ENCODE measurements around the gene ATG7.

Gene ATG7

GRCh38 chr3:11288786-11289637 lies 16.8 kb downstream of the ATG7 start:
- Mint-ChIP-seq H3K36me3 (ENCODE audit: insufficient read depth) (peaks cover 16% of the 10 kb centered on the region), H3K9me3 (no peaks in the 10 kb centered on the region), H3K27ac (ENCODE audit: low read depth) (peak overlapping the region; percentile 98), H3K4me3 (peak overlapping the region; percentile 39), H3K27me3 (no peaks in the 10 kb centered on the region), H3K4me1 (peaks cover 70% of the 10 kb centered on the region)
- DNase-seq (ENCODE audit: low spot score in 2 of 2) (peak in 1 of 2 donors; percentile 13), ATAC-seq (replicated peaks; ENCODE audit: extremely low read depth, poor library complexity, severe bottlenecking) (peak; percentile 48)

- Mint-ChIP-seq H3K4me1 (peaks cover 70% of the 10 kb centered on the region), H3K36me3 (ENCODE audit: insufficient read depth) (peaks cover 14% of the 10 kb centered on the region)
Measured at GRCh38 chr3:11289864-11290263, 17.7 kb downstream of the ATG7 start.

GRCh38 chr3:11290743-11291680 lies 18.8 kb downstream of the ATG7 start:
- ATAC-seq (replicated peaks; ENCODE audit: extremely low read depth, poor library complexity, severe bottlenecking) (peak; percentile 91), DNase-seq (ENCODE audit: low spot score in 2 of 2) (peak in 1 of 2 donors; percentile 43)
- Mint-ChIP-seq H3K27me3 (no peaks in the 10 kb centered on the region), H3K4me3 (peak overlapping the region; percentile 67), H3K4me1 (peaks cover 61% of the 10 kb centered on the region), H3K27ac (ENCODE audit: low read depth) (peak overlapping the region; percentile 98), H3K9me3 (no peaks in the 10 kb centered on the region), H3K36me3 (ENCODE audit: insufficient read depth) (peaks cover 12% of the 10 kb centered on the region)

More at GRCh38 chr3:11289864-11290263, 17.7 kb downstream of the ATG7 start:
- DNase-seq (ENCODE audit: low spot score in 2 of 2): no peak
- H3K27me3 Mint-ChIP-seq: no peaks in the 10 kb centered on the region
- ATAC-seq (replicated peaks; ENCODE audit: extremely low read depth, poor library complexity, severe bottlenecking): no peak
- H3K9me3 Mint-ChIP-seq: no peaks in the 10 kb centered on the region
- H3K27ac Mint-ChIP-seq (ENCODE audit: low read depth): peak overlapping the region; percentile 98
- H3K4me3 Mint-ChIP-seq: peak overlapping the region; percentile 52

- ATAC-seq (replicated peaks; ENCODE audit: extremely low read depth, poor library complexity, severe bottlenecking) (no peak), DNase-seq (ENCODE audit: low spot score in 2 of 2) (no peak)
- peak overlapping the region; percentile 67 for H3K4me3 Mint-ChIP-seq
- H3K9me3 Mint-ChIP-seq: no peaks in the 10 kb centered on the region
- H3K27me3 Mint-ChIP-seq: no peaks in the 10 kb centered on the region
- H3K36me3 Mint-ChIP-seq (ENCODE audit: insufficient read depth): peaks cover 12% of the 10 kb centered on the region
- peaks cover 63% of the 10 kb centered on the region for H3K4me1 Mint-ChIP-seq
- peak overlapping the region; percentile 98 for H3K27ac Mint-ChIP-seq (ENCODE audit: low read depth)
Measured at GRCh38 chr3:11291808-11292207, 19.6 kb downstream of the ATG7 start.

GRCh38 chr3:11297126-11297525 lies 24.9 kb downstream of the ATG7 start:
- Mint-ChIP-seq H3K4me1 (peaks cover 26% of the 10 kb centered on the region), H3K4me3 (no peak overlapping the region), H3K9me3 (no peaks in the 10 kb centered on the region), H3K36me3 (ENCODE audit: insufficient read depth) (peaks cover 27% of the 10 kb centered on the region), H3K27me3 (no peaks in the 10 kb centered on the region), H3K27ac (ENCODE audit: low read depth) (no peak overlapping the region)
- ATAC-seq (replicated peaks; ENCODE audit: extremely low read depth, poor library complexity, severe bottlenecking): no peak
- no peak for DNase-seq (ENCODE audit: low spot score in 2 of 2)

DNA sequence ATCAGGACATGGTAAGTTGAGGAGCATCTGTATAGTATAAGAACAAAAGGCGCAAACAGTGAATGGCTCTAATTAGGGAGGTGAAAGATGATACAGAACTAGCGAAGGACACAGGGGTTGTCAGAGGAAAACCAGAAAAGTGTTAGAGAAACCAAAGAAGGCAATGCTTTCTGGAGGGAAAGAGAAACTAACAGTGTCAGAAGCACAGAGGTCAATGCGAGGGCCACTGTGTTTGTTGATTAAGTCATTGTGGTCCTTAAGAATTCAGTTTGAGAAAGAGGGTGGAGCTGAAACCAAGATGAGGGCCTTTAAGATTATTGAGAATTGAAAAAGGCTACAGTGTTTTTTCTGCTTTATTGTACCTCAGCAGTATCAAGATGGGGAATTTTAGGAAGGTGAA lies 28.8 kb downstream of the ATG7 start:
- H3K4me1 Mint-ChIP-seq: peaks cover 31% of the 10 kb centered on the region
- no peaks in the 10 kb centered on the region for H3K27me3 Mint-ChIP-seq
- peak overlapping the region; percentile 88 for H3K27ac Mint-ChIP-seq (ENCODE audit: low read depth)
- H3K4me3 Mint-ChIP-seq: no peak overlapping the region
- DNase-seq (ENCODE audit: low spot score in 2 of 2) (no peak), ATAC-seq (replicated peaks; ENCODE audit: extremely low read depth, poor library complexity, severe bottlenecking) (peak; percentile 90)
- peaks cover 31% of the 10 kb centered on the region for H3K36me3 Mint-ChIP-seq (ENCODE audit: insufficient read depth)
- no peaks in the 10 kb centered on the region for H3K9me3 Mint-ChIP-seq

DNA sequence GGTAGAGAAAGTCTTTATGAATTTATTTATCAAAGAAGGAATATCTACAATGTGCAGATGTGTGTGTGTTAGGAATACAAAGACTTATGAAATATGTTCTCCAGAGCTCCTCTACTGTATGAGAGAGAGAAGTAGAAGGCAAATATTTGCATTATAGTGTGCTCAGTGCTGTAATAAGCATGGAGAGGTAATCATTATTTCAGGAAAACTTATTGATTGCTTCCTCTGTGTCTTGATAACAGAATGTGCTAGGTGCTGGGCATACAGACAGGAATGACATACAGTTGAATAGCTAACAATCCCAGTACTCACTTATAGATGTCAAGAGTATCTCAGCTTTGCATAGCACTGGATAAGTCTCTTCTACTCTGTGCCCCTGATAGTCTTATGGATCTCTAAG lies 30.2 kb downstream of the ATG7 start:
- Mint-ChIP-seq H3K4me3 (no peak overlapping the region), H3K27me3 (no peaks in the 10 kb centered on the region), H3K9me3 (no peaks in the 10 kb centered on the region), H3K4me1 (peaks cover 39% of the 10 kb centered on the region), H3K27ac (ENCODE audit: low read depth) (peak overlapping the region; percentile 44), H3K36me3 (ENCODE audit: insufficient read depth) (peaks cover 27% of the 10 kb centered on the region)
- ATAC-seq (replicated peaks; ENCODE audit: extremely low read depth, poor library complexity, severe bottlenecking) (no peak), DNase-seq (ENCODE audit: low spot score in 2 of 2) (no peak)

DNA sequence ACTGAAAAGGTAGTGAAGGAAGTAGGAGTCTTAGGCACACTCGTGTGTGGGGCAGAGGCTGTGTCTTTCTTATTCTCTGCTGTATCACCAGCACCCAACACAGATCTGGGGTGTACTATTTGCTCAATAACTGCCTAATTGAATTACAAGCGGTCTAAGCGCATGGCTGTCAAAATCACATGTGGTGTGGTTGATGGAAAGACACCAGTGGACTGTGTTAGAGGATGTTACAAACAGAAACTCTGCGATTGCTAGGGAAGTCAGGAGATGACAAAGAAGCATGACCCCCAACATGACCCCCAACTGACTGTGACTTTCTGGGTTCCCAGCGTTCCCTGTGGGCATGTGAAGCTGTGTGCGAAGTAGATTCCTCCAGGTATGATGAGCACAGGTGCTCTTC lies 32.0 kb downstream of the ATG7 start:
- H3K4me1 Mint-ChIP-seq: peaks cover 42% of the 10 kb centered on the region
- ATAC-seq (replicated peaks; ENCODE audit: extremely low read depth, poor library complexity, severe bottlenecking): no peak
- H3K36me3 Mint-ChIP-seq (ENCODE audit: insufficient read depth): peaks cover 23% of the 10 kb centered on the region
- DNase-seq (ENCODE audit: low spot score in 2 of 2): no peak
- no peaks in the 10 kb centered on the region for H3K27me3 Mint-ChIP-seq
- no peak overlapping the region for H3K4me3 Mint-ChIP-seq
- H3K27ac Mint-ChIP-seq (ENCODE audit: low read depth): no peak overlapping the region
- H3K9me3 Mint-ChIP-seq: no peaks in the 10 kb centered on the region

DNA sequence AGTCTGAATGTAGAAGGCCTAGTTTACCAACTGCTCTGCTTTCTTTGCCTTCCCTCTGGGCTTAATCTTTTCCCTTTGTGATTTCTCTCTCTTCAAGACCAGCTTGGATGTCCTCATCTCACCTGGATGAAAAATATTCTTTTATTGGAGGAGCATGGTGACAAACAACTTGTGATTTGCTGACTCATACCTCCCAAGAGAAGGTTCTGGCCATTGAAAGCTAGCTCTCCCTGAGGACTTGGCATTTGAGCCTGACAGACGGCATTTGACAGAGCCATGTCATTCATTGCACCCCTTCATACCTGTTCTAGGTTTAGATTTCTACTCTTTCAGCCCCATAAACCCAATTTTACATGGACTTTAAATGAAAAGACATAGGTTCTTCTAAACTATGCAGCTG lies 33.3 kb downstream of the ATG7 start:
- ATAC-seq (replicated peaks; ENCODE audit: extremely low read depth, poor library complexity, severe bottlenecking) (no peak), DNase-seq (ENCODE audit: low spot score in 2 of 2) (no peak)
- Mint-ChIP-seq H3K36me3 (ENCODE audit: insufficient read depth) (peaks cover 27% of the 10 kb centered on the region), H3K27ac (ENCODE audit: low read depth) (peak overlapping the region; percentile 92), H3K9me3 (no peaks in the 10 kb centered on the region), H3K4me1 (peaks cover 37% of the 10 kb centered on the region), H3K4me3 (no peak overlapping the region), H3K27me3 (no peaks in the 10 kb centered on the region)

GRCh38 chr3:11306817-11307589 lies 34.8 kb downstream of the ATG7 start:
- Mint-ChIP-seq H3K4me3 (peak overlapping the region; percentile 31), H3K9me3 (no peaks in the 10 kb centered on the region), H3K27ac (ENCODE audit: low read depth) (peak overlapping the region; percentile 92), H3K36me3 (ENCODE audit: insufficient read depth) (peaks cover 25% of the 10 kb centered on the region), H3K4me1 (peaks cover 28% of the 10 kb centered on the region), H3K27me3 (no peaks in the 10 kb centered on the region)
- ATAC-seq (replicated peaks; ENCODE audit: extremely low read depth, poor library complexity, severe bottlenecking): peak; percentile 96
- peak in 1 of 2 donors; percentile 24 for DNase-seq (ENCODE audit: low spot score in 2 of 2)

DNA sequence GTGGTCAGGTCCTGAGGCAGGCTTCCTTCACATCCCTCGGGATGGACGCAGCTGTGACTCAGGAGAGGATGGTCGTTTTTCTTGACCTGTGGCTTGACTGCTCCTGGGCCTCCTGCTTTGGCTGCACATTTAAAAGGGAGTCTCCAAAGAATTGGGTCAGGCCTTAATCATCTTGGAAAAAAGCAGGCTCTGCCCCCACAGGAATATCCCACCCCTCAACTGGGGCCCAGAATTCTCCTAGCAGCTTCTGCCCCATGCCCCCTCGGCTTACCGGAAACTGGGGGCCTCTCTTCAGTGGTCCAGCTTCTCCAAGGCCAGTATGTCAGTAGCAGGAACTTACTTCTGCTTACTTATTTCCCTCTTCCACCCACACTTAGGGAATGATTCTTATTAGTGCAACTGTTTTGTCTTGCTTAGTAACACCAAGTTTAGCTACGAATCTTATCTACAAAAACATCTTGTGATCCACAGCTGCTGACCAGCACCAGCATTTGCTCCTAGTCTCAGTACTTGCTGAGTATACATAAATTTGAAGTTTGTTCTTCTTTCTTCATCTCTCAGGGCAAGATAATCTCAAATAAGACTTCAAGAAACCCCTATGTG lies 35.7 kb downstream of the ATG7 start:
- Mint-ChIP-seq H3K36me3 (ENCODE audit: insufficient read depth) (peaks cover 25% of the 10 kb centered on the region), H3K27me3 (no peaks in the 10 kb centered on the region), H3K4me1 (peaks cover 28% of the 10 kb centered on the region), H3K9me3 (no peaks in the 10 kb centered on the region), H3K27ac (ENCODE audit: low read depth) (peak overlapping the region; percentile 92), H3K4me3 (no peak overlapping the region)
- DNase-seq (ENCODE audit: low spot score in 2 of 2): no peak
- ATAC-seq (replicated peaks; ENCODE audit: extremely low read depth, poor library complexity, severe bottlenecking): no peak

DNA sequence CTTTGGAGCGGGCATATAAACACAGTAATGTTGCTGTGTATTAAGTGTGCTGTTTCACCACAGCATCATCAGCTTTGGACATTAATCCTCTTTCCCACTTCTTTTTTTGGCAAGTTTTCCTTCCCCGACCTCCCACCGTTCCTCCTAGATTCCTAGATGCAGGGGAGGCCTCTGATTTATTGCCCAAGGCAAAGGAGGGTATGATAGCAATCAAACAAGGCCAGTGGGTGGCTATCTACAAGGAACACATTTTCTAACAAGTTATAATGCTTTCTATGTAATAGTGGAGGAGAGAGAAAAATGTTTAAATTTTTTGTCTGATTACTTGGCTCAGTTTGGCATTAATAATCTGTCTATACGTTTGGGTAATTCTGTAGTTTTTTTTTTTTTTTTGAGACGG lies 38.1 kb downstream of the ATG7 start:
- no peaks in the 10 kb centered on the region for H3K9me3 Mint-ChIP-seq
- no peaks in the 10 kb centered on the region for H3K27me3 Mint-ChIP-seq
- DNase-seq (ENCODE audit: low spot score in 2 of 2) (no peak), ATAC-seq (replicated peaks; ENCODE audit: extremely low read depth, poor library complexity, severe bottlenecking) (no peak)
- H3K4me1 Mint-ChIP-seq: peaks cover 24% of the 10 kb centered on the region
- H3K36me3 Mint-ChIP-seq (ENCODE audit: insufficient read depth): peaks cover 32% of the 10 kb centered on the region
- no peak overlapping the region for H3K4me3 Mint-ChIP-seq
- no peak overlapping the region for H3K27ac Mint-ChIP-seq (ENCODE audit: low read depth)
